Measurements from ENCODE around the gene GBA3. TPM values are rescaled to one million over a fixed set of nuclear protein-coding genes. Genes with fewer than 3 reads are reported as not detected.

GBA3 gene
- polyA plus RNA-seq, 1 donor from 2014 or later: not detected

DNA sequence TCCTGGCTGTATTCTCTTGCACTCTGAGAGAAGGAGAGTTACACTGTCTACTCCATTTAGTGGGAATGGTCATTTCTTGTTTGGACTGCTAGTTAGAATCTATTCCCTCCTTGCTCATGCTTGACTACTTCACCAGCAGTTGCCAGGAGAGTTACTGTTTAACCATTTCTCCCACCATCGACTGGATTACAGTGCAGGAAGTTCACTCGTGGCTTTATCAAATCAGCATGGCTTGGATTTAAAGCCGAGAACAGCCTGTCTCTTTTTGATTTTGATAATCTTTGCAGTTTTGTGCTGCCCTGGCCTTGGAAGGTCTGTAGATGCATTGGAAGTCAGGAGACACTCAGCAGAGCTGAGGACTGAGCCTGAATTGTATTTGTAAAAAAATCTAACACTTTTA lies 3.2 kb downstream of the GBA3 start:
- H3K27ac ChIP-seq (ENCODE audit: low read length): no peak overlapping the region
- no peaks in the 10 kb centered on the region for H3F3A ChIP-seq (ENCODE audit: insufficient read depth, low read length, poor library complexity, severe bottlenecking)
- no peaks in the 10 kb centered on the region for H3K79me2 ChIP-seq (replicated peaks; ENCODE audit: insufficient read depth, low read length)
- TF ChIP-seq, protein P1, sequence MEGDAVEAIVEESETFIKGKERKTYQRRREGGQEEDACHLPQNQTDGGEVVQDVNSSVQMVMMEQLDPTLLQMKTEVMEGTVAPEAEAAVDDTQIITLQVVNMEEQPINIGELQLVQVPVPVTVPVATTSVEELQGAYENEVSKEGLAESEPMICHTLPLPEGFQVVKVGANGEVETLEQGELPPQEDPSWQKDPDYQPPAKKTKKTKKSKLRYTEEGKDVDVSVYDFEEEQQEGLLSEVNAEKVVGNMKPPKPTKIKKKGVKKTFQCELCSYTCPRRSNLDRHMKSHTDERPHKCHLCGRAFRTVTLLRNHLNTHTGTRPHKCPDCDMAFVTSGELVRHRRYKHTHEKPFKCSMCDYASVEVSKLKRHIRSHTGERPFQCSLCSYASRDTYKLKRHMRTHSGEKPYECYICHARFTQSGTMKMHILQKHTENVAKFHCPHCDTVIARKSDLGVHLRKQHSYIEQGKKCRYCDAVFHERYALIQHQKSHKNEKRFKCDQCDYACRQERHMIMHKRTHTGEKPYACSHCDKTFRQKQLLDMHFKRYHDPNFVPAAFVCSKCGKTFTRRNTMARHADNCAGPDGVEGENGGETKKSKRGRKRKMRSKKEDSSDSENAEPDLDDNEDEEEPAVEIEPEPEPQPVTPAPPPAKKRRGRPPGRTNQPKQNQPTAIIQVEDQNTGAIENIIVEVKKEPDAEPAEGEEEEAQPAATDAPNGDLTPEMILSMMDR (IDR thresholded peaks at IDR 0.05; ENCODE audit: poor library complexity, severe bottlenecking): no peak
- TF ChIP-seq EP300 (conservative IDR thresholded peaks at IDR 0.05; ENCODE audit: poor library complexity, severe bottlenecking): no peak
- no peak for TF ChIP-seq EZH2 (IDR thresholded peaks at IDR 0.05; ENCODE audit: borderline replicate concordance, insufficient read depth, low read length, poor library complexity, severe bottlenecking)
- TF ChIP-seq RAD21 (conservative IDR thresholded peaks at IDR 0.05): no peak
- no peak for TF ChIP-seq TAF1 (IDR thresholded peaks at IDR 0.05; ENCODE audit: low read depth)
- TF ChIP-seq POLR2AphosphoS5 (IDR thresholded peaks at IDR 0.05): no peak
- TF ChIP-seq MXI1 (conservative IDR thresholded peaks at IDR 0.05; ENCODE audit: poor library complexity, severe bottlenecking): no peak
- TF ChIP-seq SMC3 (conservative IDR thresholded peaks at IDR 0.05; ENCODE audit: poor library complexity): no peak
- no peak for TF ChIP-seq REST (IDR thresholded peaks at IDR 0.05; ENCODE audit: borderline replicate concordance)
- no peak overlapping the region for H3K4me3 ChIP-seq (ENCODE audit: low read length)
- H3K27me3 ChIP-seq (ENCODE audit: insufficient read depth, low read depth, low read length): no peaks in the 10 kb centered on the region
- no peaks in the 10 kb centered on the region for H3K36me3 ChIP-seq (ENCODE audit: insufficient read depth, low read length)
- no peaks in the 10 kb centered on the region for H4K20me1 ChIP-seq (ENCODE audit: insufficient read depth)
- no peaks in the 10 kb centered on the region for H3K9me3 ChIP-seq (ENCODE audit: low read length)
- no peak overlapping the region for H2AFZ ChIP-seq (ENCODE audit: low read depth, low read length)
- no peak overlapping the region for H3K9ac ChIP-seq (ENCODE audit: low read length)
- H3K4me2 ChIP-seq (ENCODE audit: low read length): no peak overlapping the region
- H3K9me2 ChIP-seq (ENCODE audit: insufficient read depth, low read length): no peaks in the 10 kb centered on the region

- no peaks in the 10 kb centered on the region for H3K9me3 ChIP-seq (ENCODE audit: low read length)
- no peak overlapping the region for H3K9ac ChIP-seq (ENCODE audit: low read length)
- no peaks in the 10 kb centered on the region for H3F3A ChIP-seq (ENCODE audit: insufficient read depth, low read length, poor library complexity, severe bottlenecking)
- H3K36me3 ChIP-seq (ENCODE audit: insufficient read depth, low read length): no peaks in the 10 kb centered on the region
- H4K20me1 ChIP-seq (ENCODE audit: insufficient read depth): no peaks in the 10 kb centered on the region
- no peaks in the 10 kb centered on the region for H3K9me2 ChIP-seq (ENCODE audit: insufficient read depth, low read length)
- H2AFZ ChIP-seq (ENCODE audit: low read depth, low read length): no peak overlapping the region
- no peak overlapping the region for H3K4me2 ChIP-seq (ENCODE audit: low read length)
- TF ChIP-seq EZH2 (IDR thresholded peaks at IDR 0.05; ENCODE audit: borderline replicate concordance, insufficient read depth, low read length, poor library complexity, severe bottlenecking): no peak
- TF ChIP-seq TAF1 (IDR thresholded peaks at IDR 0.05; ENCODE audit: low read depth): no peak
- H3K4me3 ChIP-seq (ENCODE audit: low read length): no peak overlapping the region
- no peaks in the 10 kb centered on the region for H3K79me2 ChIP-seq (replicated peaks; ENCODE audit: insufficient read depth, low read length)
- H3K27me3 ChIP-seq (ENCODE audit: insufficient read depth, low read depth, low read length): no peaks in the 10 kb centered on the region
- no peak overlapping the region for H3K27ac ChIP-seq (ENCODE audit: low read length)
These were observed 11.2 kb downstream of the GBA3 start for GRCh38 chr4:22703912-22704311.

GRCh38 chr4:22707390-22707789 lies 14.7 kb downstream of the GBA3 start:
- Histone ChIP-seq H3K4me2 (ENCODE audit: low read length) (no peak overlapping the region), H3K9me3 (ENCODE audit: low read length) (no peaks in the 10 kb centered on the region), H3K36me3 (ENCODE audit: insufficient read depth, low read length) (no peaks in the 10 kb centered on the region), H2AFZ (ENCODE audit: low read depth, low read length) (no peak overlapping the region), H3K27me3 (ENCODE audit: insufficient read depth, low read depth, low read length) (no peaks in the 10 kb centered on the region), H3K9ac (ENCODE audit: low read length) (no peak overlapping the region), H3K27ac (ENCODE audit: low read length) (no peak overlapping the region), H3K4me3 (ENCODE audit: low read length) (no peak overlapping the region), H3K9me2 (ENCODE audit: insufficient read depth, low read length) (no peaks in the 10 kb centered on the region), H3F3A (ENCODE audit: insufficient read depth, low read length, poor library complexity, severe bottlenecking) (no peaks in the 10 kb centered on the region), H3K79me2 (replicated peaks; ENCODE audit: insufficient read depth, low read length) (no peaks in the 10 kb centered on the region), H4K20me1 (ENCODE audit: insufficient read depth) (no peaks in the 10 kb centered on the region)
- TF ChIP-seq EZH2 (IDR thresholded peaks at IDR 0.05; ENCODE audit: borderline replicate concordance, insufficient read depth, low read length, poor library complexity, severe bottlenecking) (no peak), TAF1 (IDR thresholded peaks at IDR 0.05; ENCODE audit: low read depth) (no peak), EP300 (conservative IDR thresholded peaks at IDR 0.05; ENCODE audit: poor library complexity, severe bottlenecking) (no peak), REST (IDR thresholded peaks at IDR 0.05; ENCODE audit: borderline replicate concordance) (no peak)
- TF ChIP-seq, protein P1 (IDR thresholded peaks at IDR 0.05; ENCODE audit: poor library complexity, severe bottlenecking): no peak
